ENCODE measurements around the gene SUSD1. TPM values are rescaled to one million over a fixed set of nuclear protein-coding genes. Genes with fewer than 3 reads are reported as not detected.
"Not testable (repeated sequence)": the region's sequence is repeated elsewhere in the genome, so short reads cannot be mapped to it uniquely, and the experiment has no call there.

The SUSD1 gene
- total RNA-seq, 1 donor = 14.5 TPM

- TF ChIP-seq CTCF (IDR thresholded peaks at IDR 0.05; ENCODE audit: extremely low read depth, low read depth, low read length) = no peak
Measured at GRCh38 chr9:112075009-112075378, 100.1 kb downstream of the SUSD1 start.

GRCh38 chr9:112074250-112075008, 100.7 kb downstream of the SUSD1 start:
- peak overlapping the region; percentile 47 for H3K4me2 ChIP-seq (ENCODE audit: insufficient read depth, low read length)
- peaks cover 33% of the 10 kb centered on the region for H3K4me1 ChIP-seq (ENCODE audit: insufficient read depth, low read length)
- peak; percentile 55 for DNase-seq (ENCODE audit: insufficient read length, low spot score, missing footprints)
- H3K27me3 ChIP-seq (ENCODE audit: insufficient read depth, low read length) = no peaks in the 10 kb centered on the region
- H2AFZ ChIP-seq (ENCODE audit: low read length) = no peak overlapping the region
- no peaks in the 10 kb centered on the region for H3K36me3 ChIP-seq (ENCODE audit: insufficient read depth, low read length)
- TF ChIP-seq CTCF (IDR thresholded peaks at IDR 0.05; ENCODE audit: extremely low read depth, low read depth, low read length) = peak; percentile 99
- peak overlapping the region; percentile 100 for H3K27ac ChIP-seq (ENCODE audit: low read depth, low read length)
- H3K9me3 ChIP-seq (ENCODE audit: low read depth, low read length) = no peaks in the 10 kb centered on the region
- H4K20me1 ChIP-seq (ENCODE audit: insufficient read depth, low read length) = no peaks in the 10 kb centered on the region
- H3K79me2 ChIP-seq (ENCODE audit: insufficient read depth, low read length) = peaks cover 2% of the 10 kb centered on the region
- H3K4me3 ChIP-seq (ENCODE audit: insufficient read depth, low read length) = peak overlapping the region; percentile 11

More at GRCh38 chr9:112075009-112075378, 100.1 kb downstream of the SUSD1 start:
- H3K27me3 ChIP-seq (ENCODE audit: insufficient read depth, low read length) = no peaks in the 10 kb centered on the region
- peaks cover 2% of the 10 kb centered on the region for H3K79me2 ChIP-seq (ENCODE audit: insufficient read depth, low read length)
- H3K36me3 ChIP-seq (ENCODE audit: insufficient read depth, low read length) = no peaks in the 10 kb centered on the region
- no peak overlapping the region for H3K4me3 ChIP-seq (ENCODE audit: insufficient read depth, low read length)
- no peaks in the 10 kb centered on the region for H3K9me3 ChIP-seq (ENCODE audit: low read depth, low read length)
- H3K27ac ChIP-seq (ENCODE audit: low read depth, low read length) = peak overlapping the region; percentile 100
- H3K4me2 ChIP-seq (ENCODE audit: insufficient read depth, low read length) = no peak overlapping the region
- H4K20me1 ChIP-seq (ENCODE audit: insufficient read depth, low read length) = no peaks in the 10 kb centered on the region
- peaks cover 33% of the 10 kb centered on the region for H3K4me1 ChIP-seq (ENCODE audit: insufficient read depth, low read length)
- DNase-seq (ENCODE audit: insufficient read length, low spot score, missing footprints) = no peak
- H2AFZ ChIP-seq (ENCODE audit: low read length) = no peak overlapping the region

- not testable (repeated sequence) for H3K79me2 ChIP-seq (ENCODE audit: insufficient read depth, low read length); H3K4me3 ChIP-seq (ENCODE audit: insufficient read depth, low read length); H4K20me1 ChIP-seq (ENCODE audit: insufficient read depth, low read length); H2AFZ ChIP-seq (ENCODE audit: low read length); DNase-seq (ENCODE audit: insufficient read length, low spot score, missing footprints); H3K36me3 ChIP-seq (ENCODE audit: insufficient read depth, low read length); H3K27me3 ChIP-seq (ENCODE audit: insufficient read depth, low read length); H3K9me3 ChIP-seq (ENCODE audit: low read depth, low read length)
- Histone ChIP-seq H3K4me2 (ENCODE audit: insufficient read depth, low read length) (peak overlapping the region; percentile 47), H3K27ac (ENCODE audit: low read depth, low read length) (peak overlapping the region; percentile 100), H3K4me1 (ENCODE audit: insufficient read depth, low read length) (peaks cover 33% of the 10 kb centered on the region)
Measured at GRCh38 chr9:112073639-112074173, 101.4 kb downstream of the SUSD1 start.

GRCh38 chr9:112072721-112073638, 102.1 kb downstream of the SUSD1 start:
- Histone ChIP-seq H3K27ac (ENCODE audit: low read depth, low read length) (peak overlapping the region; percentile 100), H3K79me2 (ENCODE audit: insufficient read depth, low read length) (peaks cover 2% of the 10 kb centered on the region), H3K4me1 (ENCODE audit: insufficient read depth, low read length) (peaks cover 33% of the 10 kb centered on the region), H3K36me3 (ENCODE audit: insufficient read depth, low read length) (no peaks in the 10 kb centered on the region), H3K9me3 (ENCODE audit: low read depth, low read length) (no peaks in the 10 kb centered on the region), H3K4me2 (ENCODE audit: insufficient read depth, low read length) (peak overlapping the region; percentile 74), H3K27me3 (ENCODE audit: insufficient read depth, low read length) (no peaks in the 10 kb centered on the region), H3K4me3 (ENCODE audit: insufficient read depth, low read length) (peak overlapping the region; percentile 9), H4K20me1 (ENCODE audit: insufficient read depth, low read length) (no peaks in the 10 kb centered on the region), H2AFZ (ENCODE audit: low read length) (no peak overlapping the region)
- peak; percentile 59 for DNase-seq (ENCODE audit: insufficient read length, low spot score, missing footprints)
- TF ChIP-seq CTCF (IDR thresholded peaks at IDR 0.05; ENCODE audit: extremely low read depth, low read depth, low read length) = no peak

Data from osteoblast (primary cell).